HCT116 (cell line): ENCODE data around the gene ANKRD55.

Experiments used
- CTCF ChIP-seq, 3 experiments: fragments of 200-600 bp in 1 of 3; sonication (generic) in 1 of 3; IDR thresholded peaks in 2 of 3; conservative IDR thresholded peaks in 1 of 3; 2 replicates each; pipeline ENCODE4 v1.5.1; 2012 to 2017; ENCODE audit warnings: low read depth in 2 of 3, low read length in 2 of 3, antibody characterized with exemption in 1 of 3, borderline replicate concordance in 1 of 3, control low read depth in 1 of 3, mild to moderate bottlenecking in 1 of 3, mixed read lengths in 1 of 3, mixed run types in 1 of 3, moderate library complexity in 1 of 3; ENCODE audit not compliant: insufficient read depth in 1 of 3
- EZH2 ChIP-seq: fragments of 200-600 bp; sonication (generic); IDR thresholded peaks from 2 replicates; pipeline ENCODE4 v1.6.1; 2017; ENCODE audit warnings: antibody characterized with exemption, mixed run types
- TCF7L2 ChIP-seq: IDR thresholded peaks from 2 replicates; pipeline ENCODE4 v1.7.0; 2011; ENCODE audit warnings: borderline replicate concordance, inconsistent platforms; ENCODE audit not compliant: insufficient read depth, insufficient read length; ENCODE audit errors: extremely low read depth
- TF ChIP-seq, protein P1 (sequence below): IDR thresholded peaks from 2 replicates; pipeline ENCODE4 v1.6.1; 2012; ENCODE audit warnings: low read depth
- TF ChIP-seq, protein P2 (sequence below): IDR thresholded peaks from 2 replicates; pipeline ENCODE4 v1.6.1; 2012

- TF ChIP-seq EZH2 (no peak), CTCF (IDR thresholded peaks at IDR 0.05 in 2 of 3, conservative IDR thresholded peaks at IDR 0.05 in 1 of 3; ENCODE audit: borderline replicate concordance in 1 of 3, insufficient read depth in 1 of 3, low read depth in 2 of 3, low read length in 2 of 3) (no peak), TCF7L2 (no peak)
- TF ChIP-seq, protein P1, sequence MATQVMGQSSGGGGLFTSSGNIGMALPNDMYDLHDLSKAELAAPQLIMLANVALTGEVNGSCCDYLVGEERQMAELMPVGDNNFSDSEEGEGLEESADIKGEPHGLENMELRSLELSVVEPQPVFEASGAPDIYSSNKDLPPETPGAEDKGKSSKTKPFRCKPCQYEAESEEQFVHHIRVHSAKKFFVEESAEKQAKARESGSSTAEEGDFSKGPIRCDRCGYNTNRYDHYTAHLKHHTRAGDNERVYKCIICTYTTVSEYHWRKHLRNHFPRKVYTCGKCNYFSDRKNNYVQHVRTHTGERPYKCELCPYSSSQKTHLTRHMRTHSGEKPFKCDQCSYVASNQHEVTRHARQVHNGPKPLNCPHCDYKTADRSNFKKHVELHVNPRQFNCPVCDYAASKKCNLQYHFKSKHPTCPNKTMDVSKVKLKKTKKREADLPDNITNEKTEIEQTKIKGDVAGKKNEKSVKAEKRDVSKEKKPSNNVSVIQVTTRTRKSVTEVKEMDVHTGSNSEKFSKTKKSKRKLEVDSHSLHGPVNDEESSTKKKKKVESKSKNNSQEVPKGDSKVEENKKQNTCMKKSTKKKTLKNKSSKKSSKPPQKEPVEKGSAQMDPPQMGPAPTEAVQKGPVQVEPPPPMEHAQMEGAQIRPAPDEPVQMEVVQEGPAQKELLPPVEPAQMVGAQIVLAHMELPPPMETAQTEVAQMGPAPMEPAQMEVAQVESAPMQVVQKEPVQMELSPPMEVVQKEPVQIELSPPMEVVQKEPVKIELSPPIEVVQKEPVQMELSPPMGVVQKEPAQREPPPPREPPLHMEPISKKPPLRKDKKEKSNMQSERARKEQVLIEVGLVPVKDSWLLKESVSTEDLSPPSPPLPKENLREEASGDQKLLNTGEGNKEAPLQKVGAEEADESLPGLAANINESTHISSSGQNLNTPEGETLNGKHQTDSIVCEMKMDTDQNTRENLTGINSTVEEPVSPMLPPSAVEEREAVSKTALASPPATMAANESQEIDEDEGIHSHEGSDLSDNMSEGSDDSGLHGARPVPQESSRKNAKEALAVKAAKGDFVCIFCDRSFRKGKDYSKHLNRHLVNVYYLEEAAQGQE = no peak
- TF ChIP-seq, protein P2, sequence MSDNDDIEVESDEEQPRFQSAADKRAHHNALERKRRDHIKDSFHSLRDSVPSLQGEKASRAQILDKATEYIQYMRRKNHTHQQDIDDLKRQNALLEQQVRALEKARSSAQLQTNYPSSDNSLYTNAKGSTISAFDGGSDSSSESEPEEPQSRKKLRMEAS = no peak
Observed at GRCh38 chr5:56145511-56145910, 87.6 kb downstream of the ANKRD55 start.
